HFFc6 (cell line): ENCODE measurements around the gene AUTS2. TPM values are rescaled to one million over a fixed set of nuclear protein-coding genes. Genes with fewer than 3 reads are reported as not detected.

Experiments used
- DNase-seq: peaks from one replicate; pipeline ENCODE4 v3.0.0-alpha.2; 2018
- H3K27ac Mint-ChIP-seq: 2 replicates; pipeline ENCODE4 v1.8.0; 2020; ENCODE audit warnings: mild to moderate bottlenecking, mixed read lengths
- H3K27me3 Mint-ChIP-seq: 2 replicates; pipeline ENCODE4 v1.8.0; 2021; ENCODE audit warnings: mild to moderate bottlenecking, moderate library complexity, mixed read lengths; ENCODE audit not compliant: insufficient read depth
- H3K36me3 Mint-ChIP-seq: 2 replicates; pipeline ENCODE4 v1.8.0; 2021; ENCODE audit warnings: low read depth, mixed read lengths
- H3K4me1 Mint-ChIP-seq: 2 replicates; pipeline ENCODE4 v1.8.0; 2020; ENCODE audit warnings: low read depth, mixed read lengths
- H3K4me3 Mint-ChIP-seq: 2 replicates; pipeline ENCODE4 v1.8.0; 2020; ENCODE audit warnings: mild to moderate bottlenecking, moderate library complexity, mixed read lengths
- H3K9me3 Mint-ChIP-seq: 2 replicates; pipeline ENCODE4 v1.8.0; 2020; ENCODE audit warnings: mild to moderate bottlenecking, mixed read lengths
- CTCF ChIP-seq: fragments of 200-600 bp; sonication (generic); IDR thresholded peaks from 2 replicates; pipeline ENCODE4 v1.5.0; 2021; ENCODE audit warnings: antibody characterized with exemption, mild to moderate bottlenecking
- total RNA-seq, 6 experiments: library from RNA; stranded (reverse); fragmentation: NEBNext Ultra II Directional; extraction: Animal tissue kit (Norgen Biotek cat#: 25700); gene quantifications; 2 replicates in 1 of 6; 3 replicates in 5 of 6; pipeline ENCODE4 v1.2.3, GENCODE V29; 2021

Gene AUTS2
- total RNA-seq, 6 experiments from 2014 or later = 0.02 to 0.19 (median 0.16) TPM; not detected in 2

GRCh38 chr7:69728304-69728703, 130.0 kb downstream of the AUTS2 start:
- H3K9me3 Mint-ChIP-seq = peaks cover 43% of the 10 kb centered on the region
- H3K4me1 Mint-ChIP-seq = no peaks in the 10 kb centered on the region
- no peaks in the 10 kb centered on the region for H3K36me3 Mint-ChIP-seq
- no peak overlapping the region for H3K27ac Mint-ChIP-seq
- no peaks in the 10 kb centered on the region for H3K27me3 Mint-ChIP-seq
- TF ChIP-seq CTCF = no peak
- DNase-seq = no peak
- H3K4me3 Mint-ChIP-seq = no peak overlapping the region

GRCh38 chr7:69732203-69732602, 133.9 kb downstream of the AUTS2 start:
- H3K27me3 Mint-ChIP-seq = no peaks in the 10 kb centered on the region
- no peak for TF ChIP-seq CTCF
- no peaks in the 10 kb centered on the region for H3K36me3 Mint-ChIP-seq
- no peaks in the 10 kb centered on the region for H3K4me1 Mint-ChIP-seq
- peaks cover 30% of the 10 kb centered on the region for H3K9me3 Mint-ChIP-seq
- no peak for DNase-seq
- no peak overlapping the region for H3K4me3 Mint-ChIP-seq
- H3K27ac Mint-ChIP-seq = no peak overlapping the region

- TF ChIP-seq CTCF = no peak
- H3K4me1 Mint-ChIP-seq = no peaks in the 10 kb centered on the region
- H3K27ac Mint-ChIP-seq = no peak overlapping the region
- H3K27me3 Mint-ChIP-seq = no peaks in the 10 kb centered on the region
- DNase-seq = no peak
- H3K9me3 Mint-ChIP-seq = peaks cover 39% of the 10 kb centered on the region
- H3K4me3 Mint-ChIP-seq = no peak overlapping the region
- H3K36me3 Mint-ChIP-seq = no peaks in the 10 kb centered on the region
Observed at GRCh38 chr7:69735582-69735981, 137.3 kb downstream of the AUTS2 start.

- Mint-ChIP-seq H3K4me1 (no peaks in the 10 kb centered on the region), H3K4me3 (no peak overlapping the region), H3K27ac (no peak overlapping the region), H3K36me3 (no peaks in the 10 kb centered on the region), H3K9me3 (peaks cover 45% of the 10 kb centered on the region), H3K27me3 (no peaks in the 10 kb centered on the region)
- no peak for TF ChIP-seq CTCF
- DNase-seq = no peak
Observed at GRCh38 chr7:69736126-69736810, 138.0 kb downstream of the AUTS2 start.

GRCh38 chr7:69738396-69738951, 140.2 kb downstream of the AUTS2 start:
- no peak for DNase-seq

More at GRCh38 chr7:69738396-69738951, 140.2 kb downstream of the AUTS2 start:
- H3K27ac Mint-ChIP-seq = no peak overlapping the region
- no peaks in the 10 kb centered on the region for H3K27me3 Mint-ChIP-seq
- no peaks in the 10 kb centered on the region for H3K4me1 Mint-ChIP-seq
- H3K4me3 Mint-ChIP-seq = no peak overlapping the region
- no peak for TF ChIP-seq CTCF
- H3K9me3 Mint-ChIP-seq = peaks cover 54% of the 10 kb centered on the region
- H3K36me3 Mint-ChIP-seq = no peaks in the 10 kb centered on the region
